Stimulated activated CD8-positive, alpha-beta memory T cell treated with anti-CD3 and anti-CD28 coated beads, Interleukin-4, amount 100 ng/mL, for 48 hours (primary cell): ENCODE measurements around the gene PARD3B.

Source experiments
- DNase-seq: peaks from one replicate; pipeline ENCODE4 v3.0.0-alpha.2; 2020

PARD3B gene

GRCh38 chr2:205596581-205596980 is 1051.3 kb downstream of the PARD3B start:
- no peak for DNase-seq

- DNase-seq = no peak
Observed at GRCh38 chr2:205605638-205606304, 1060.5 kb downstream of the PARD3B start.

GRCh38 chr2:205607146-205607545 is 1061.9 kb downstream of the PARD3B start:
- no peak for DNase-seq

GRCh38 chr2:205609113-205609512 is 1063.8 kb downstream of the PARD3B start:
- no peak for DNase-seq

GRCh38 chr2:205610437-205610836 is 1065.2 kb downstream of the PARD3B start:
- DNase-seq = no peak

- DNase-seq = peak; percentile 77
Observed at GRCh38 chr2:205612636-205613035, 1067.4 kb downstream of the PARD3B start.

- no peak for DNase-seq
Observed at GRCh38 chr2:205613970-205614559, 1068.8 kb downstream of the PARD3B start.

- no peak for DNase-seq
Observed at GRCh38 chr2:205614965-205615364, 1069.7 kb downstream of the PARD3B start.

- DNase-seq = no peak
Observed at GRCh38 chr2:205617905-205618304, 1072.6 kb downstream of the PARD3B start.

GRCh38 chr2:205619600-205619999 is 1074.3 kb downstream of the PARD3B start:
- DNase-seq = no peak

- DNase-seq = no peak
Observed at GRCh38 chr2:205627085-205627484, 1081.8 kb downstream of the PARD3B start.

- DNase-seq = no peak
Observed at GRCh38 chr2:205628422-205628821, 1083.1 kb downstream of the PARD3B start.

- no peak for DNase-seq
Observed at GRCh38 chr2:205629091-205629776, 1084.0 kb downstream of the PARD3B start.

GRCh38 chr2:205633994-205634393 is 1088.7 kb downstream of the PARD3B start:
- no peak for DNase-seq

- no peak for DNase-seq
Observed at GRCh38 chr2:205636549-205637319, 1091.5 kb downstream of the PARD3B start.

- DNase-seq = no peak
Observed at GRCh38 chr2:205637320-205637602, 1092.0 kb downstream of the PARD3B start.

GRCh38 chr2:205637779-205638503 is 1092.7 kb downstream of the PARD3B start:
- no peak for DNase-seq

GRCh38 chr2:205640716-205641115 is 1095.4 kb downstream of the PARD3B start:
- no peak for DNase-seq

GRCh38 chr2:205642599-205643356 is 1097.5 kb downstream of the PARD3B start:
- no peak for DNase-seq

- no peak for DNase-seq
Observed at GRCh38 chr2:205643391-205643885, 1098.2 kb downstream of the PARD3B start.

GRCh38 chr2:205644018-205644417 is 1098.7 kb downstream of the PARD3B start:
- DNase-seq = no peak

- no peak for DNase-seq
Observed at GRCh38 chr2:205646680-205647079, 1101.4 kb downstream of the PARD3B start.
